HuH-7 (cell line): Measurements from ENCODE around the gene CFAP74.
"Not testable (repeated sequence)": the region's sequence is repeated elsewhere in the genome, so short reads cannot be mapped to it uniquely, and the experiment has no call there.

ENCODE experiments used
- DNase-seq: peaks from one replicate; pipeline ENCODE4 v3.0.0; 2011; ENCODE audit warnings: low spot score

CFAP74 gene

DNA sequence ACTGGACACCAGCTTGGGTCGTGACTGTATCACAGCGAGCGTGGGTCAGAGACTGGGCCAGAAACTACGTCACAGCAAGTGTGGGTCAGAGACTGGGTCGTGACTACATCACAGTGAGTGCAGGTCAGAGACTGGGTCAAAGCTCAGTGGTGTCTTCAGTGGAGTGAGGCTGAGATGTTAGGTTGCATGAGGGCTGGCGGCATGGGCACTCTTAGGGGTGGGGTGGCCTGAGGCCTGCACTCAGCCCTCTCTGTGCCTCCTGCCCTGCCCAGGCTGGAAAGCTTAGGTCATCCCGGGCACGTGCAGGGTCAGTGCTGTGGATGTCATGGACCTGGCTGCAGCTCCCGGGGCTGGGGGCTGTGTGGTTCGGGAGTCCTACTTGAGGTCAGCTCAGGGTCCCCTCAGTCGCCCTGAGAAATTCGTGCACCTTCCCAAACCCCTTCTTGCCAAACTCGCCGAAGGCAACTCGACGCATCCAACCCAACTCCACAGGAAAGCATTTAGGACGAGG, 19.0 kb downstream of the CFAP74 start:
- no peak for DNase-seq

DNA sequence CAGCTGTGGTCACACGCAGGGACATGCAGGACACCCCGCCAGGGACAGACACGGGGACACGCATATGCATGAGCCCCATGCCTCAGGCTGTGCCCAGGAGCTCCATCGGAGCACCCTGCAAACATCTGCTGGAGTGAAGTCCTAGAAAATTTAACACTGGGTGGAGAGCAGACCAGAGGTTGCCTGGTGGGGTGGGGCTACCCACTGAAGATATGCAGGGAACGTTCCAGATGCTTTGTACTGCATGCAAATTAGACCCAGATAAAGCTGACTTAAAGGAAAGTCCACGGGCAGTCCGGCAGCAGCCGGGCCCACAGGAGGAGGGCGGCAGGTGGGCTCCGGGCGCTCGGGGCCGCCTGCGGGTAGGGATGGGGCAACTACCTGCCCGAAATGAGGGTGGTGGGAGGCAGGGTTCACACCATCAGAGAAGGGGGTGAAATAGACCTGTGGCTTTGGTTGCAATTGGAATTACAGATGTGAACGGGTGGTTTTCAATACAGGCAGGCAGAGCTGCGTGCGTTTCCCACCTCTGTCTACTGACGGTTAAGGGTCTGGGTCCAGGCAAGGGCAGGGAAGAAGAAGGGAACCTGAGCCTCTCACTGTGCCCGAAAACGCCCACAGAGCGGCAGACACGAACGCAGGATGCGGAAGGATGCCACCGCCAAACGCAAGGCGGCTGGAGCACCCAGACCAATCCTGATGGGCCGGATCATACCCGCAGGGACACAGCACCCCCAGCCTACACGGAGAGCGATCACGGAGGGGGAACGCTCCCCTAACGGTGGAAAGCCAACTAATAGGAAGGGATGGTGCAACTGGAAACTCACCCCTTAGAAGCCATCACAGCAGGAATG, 21.0 kb downstream of the CFAP74 start:
- DNase-seq, result no peak

DNA sequence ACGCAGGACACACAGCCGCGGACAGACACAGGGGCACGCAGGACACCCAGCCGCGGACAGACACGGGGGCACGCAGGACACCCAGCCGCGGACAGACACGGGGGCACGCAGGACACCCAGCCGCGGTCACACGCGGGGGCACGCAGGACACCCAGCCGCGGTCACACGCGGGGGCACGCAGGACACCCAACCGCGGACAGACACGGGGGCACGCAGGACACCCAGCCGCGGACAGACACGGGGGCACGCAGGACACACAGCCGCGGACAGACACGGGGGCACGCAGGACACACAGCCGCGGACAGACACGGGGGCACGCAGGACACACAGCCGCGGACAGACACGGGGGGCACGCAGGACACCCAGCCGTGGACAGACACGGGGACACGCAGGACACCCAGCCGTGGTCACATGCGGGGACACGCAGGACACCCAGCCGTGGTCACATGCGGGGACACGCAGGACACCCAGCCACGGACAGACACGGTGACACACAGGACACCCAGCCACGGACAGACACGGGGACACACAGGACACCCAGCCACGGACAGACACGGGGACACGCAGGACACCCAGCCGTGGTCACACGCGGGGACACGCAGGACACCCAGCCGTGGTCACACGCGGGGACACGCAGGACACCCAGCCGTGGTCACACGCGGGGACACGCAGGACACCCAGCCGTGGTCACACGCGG, 21.8 kb downstream of the CFAP74 start:
- not testable (repeated sequence) for DNase-seq

DNA sequence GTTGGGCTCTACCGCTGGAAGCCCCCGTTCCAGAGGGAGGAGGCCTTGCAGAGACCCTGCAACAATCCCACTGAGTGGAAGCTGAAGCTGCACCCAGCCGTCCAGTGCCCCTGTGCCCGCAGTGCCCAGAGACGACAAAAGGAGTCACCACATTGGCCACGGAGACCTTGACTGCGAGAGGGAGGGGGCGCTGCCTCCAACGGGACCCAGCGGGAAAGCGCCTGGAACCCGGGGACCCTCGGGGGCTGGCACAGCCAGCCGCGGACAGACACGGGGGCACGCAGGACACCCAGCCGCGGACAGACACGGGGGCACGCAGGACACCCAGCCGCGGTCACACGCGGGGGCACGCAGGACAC, 22.5 kb downstream of the CFAP74 start:
- DNase-seq, result no peak

DNA sequence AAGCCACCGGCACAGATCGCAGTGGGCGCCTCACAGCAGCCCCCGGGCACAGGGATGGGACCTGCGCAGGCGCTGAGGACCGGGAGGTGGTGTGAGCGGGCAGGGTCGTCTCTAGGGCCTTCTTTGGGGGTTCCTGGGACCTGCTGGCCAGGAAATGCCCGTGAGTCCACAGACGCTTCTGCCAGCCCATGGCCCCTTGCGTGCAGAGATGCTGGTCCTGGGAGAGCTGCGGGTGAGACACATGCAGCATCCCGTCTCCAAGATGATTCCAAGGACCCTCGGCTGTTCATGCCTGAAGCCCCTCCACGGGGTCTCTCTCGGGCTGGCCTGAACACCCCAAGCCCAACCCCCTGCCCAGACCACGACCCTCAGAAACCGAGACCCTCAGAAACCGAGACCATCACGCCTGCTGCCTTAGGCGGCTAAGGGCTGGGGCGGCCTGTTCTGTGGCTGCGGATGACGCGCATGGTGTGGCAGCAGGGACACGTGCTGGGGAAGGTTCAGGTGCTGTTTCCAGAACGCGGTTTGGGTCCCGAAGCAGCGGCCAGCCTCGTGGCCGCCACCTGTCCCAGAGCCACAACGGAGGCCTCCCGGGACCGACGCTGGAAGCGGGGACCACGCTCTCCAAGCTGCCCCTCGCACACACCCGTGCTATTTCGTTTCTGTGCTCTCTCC, 23.0 kb downstream of the CFAP74 start:
- DNase-seq, result no peak

DNA sequence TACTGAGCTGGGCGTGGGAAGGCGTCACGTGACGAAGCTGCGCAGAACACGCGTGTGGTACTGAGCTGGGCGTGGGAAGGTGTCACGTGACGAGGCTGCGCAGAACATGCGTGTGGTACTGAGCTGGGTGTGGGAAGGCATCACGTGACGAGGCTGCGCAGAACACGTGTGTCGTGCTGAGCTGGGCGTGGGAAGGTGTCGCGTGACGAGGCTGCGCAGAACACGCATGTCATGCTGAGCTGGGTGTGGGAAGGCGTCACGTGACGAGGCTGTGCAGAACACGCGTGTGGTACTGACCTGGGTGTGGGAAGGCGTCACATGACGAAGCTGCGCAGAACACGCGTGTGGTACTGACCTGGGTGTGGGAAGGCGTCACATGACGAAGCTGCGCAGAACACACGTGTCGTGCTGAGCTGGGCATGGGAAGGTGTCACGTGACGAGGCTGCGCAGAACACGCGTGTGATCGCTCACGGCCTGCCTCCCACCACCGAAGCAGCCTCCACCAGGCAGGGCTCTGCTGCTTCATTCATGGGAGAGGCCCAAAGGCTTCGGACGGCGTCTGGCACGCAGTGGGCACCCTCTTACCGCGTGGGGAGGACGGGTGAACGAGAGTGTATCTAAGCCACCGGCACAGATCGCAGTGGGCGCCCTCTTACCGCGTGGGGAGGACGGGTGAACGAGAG, 24.0 kb downstream of the CFAP74 start:
- no peak for DNase-seq

DNA sequence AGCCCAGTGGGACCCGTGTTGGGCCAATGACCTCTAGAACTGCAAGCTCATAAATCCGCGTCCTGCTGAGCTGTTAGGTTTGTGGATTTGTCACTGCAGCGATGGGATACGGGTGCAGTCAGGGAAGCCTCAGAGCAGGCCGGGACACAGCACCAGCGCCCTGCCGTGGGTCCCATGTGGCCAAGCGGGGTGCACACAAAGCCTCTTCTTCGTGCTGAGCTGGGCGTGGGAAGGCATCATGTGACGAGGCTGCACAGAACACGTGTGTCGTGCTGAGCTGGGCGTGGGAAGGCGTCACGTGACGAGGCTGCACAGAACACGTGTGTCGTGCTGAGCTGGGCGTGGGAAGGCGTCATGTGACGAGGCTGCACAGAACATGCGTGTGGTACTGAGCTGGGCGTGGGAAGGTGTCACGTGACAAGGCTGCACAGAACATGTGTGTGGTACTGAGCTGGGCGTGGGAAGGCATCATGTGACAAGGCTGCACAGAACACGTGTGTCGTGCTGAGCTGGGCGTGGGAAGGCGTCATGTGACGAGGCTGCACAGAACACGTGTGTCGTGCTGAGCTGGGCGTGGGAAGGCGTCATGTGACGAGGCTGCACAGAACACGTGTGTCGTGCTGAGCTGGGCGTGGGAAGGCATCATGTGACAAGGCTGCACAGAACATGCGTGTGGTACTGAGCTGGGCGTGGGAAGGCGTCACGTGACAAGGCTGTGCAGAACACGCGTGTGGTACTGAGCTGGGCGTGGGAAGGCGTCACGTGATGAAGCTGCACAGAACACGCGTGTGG, 24.7 kb downstream of the CFAP74 start:
- DNase-seq, result not testable (repeated sequence)

DNA sequence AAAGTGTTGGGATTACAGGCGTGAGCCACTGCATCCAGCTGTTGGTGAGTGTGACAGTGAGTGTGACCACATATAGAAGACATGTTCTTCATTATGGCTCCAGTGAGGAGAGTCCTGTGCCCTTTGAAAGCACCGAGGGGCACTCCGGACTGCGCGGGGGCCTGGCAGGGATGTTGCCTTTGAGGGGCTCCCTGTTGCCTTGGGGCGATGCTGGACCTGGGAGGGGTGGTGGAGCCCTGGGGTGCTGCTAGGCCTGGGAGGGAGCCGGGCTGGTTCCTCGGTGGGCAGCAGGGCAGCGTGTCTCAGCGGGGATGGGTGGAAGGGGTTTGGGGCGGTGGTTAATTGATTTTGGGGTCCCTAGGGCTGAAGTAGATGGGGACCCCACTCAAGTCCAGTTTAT, 25.5 kb downstream of the CFAP74 start:
- no peak for DNase-seq

DNA sequence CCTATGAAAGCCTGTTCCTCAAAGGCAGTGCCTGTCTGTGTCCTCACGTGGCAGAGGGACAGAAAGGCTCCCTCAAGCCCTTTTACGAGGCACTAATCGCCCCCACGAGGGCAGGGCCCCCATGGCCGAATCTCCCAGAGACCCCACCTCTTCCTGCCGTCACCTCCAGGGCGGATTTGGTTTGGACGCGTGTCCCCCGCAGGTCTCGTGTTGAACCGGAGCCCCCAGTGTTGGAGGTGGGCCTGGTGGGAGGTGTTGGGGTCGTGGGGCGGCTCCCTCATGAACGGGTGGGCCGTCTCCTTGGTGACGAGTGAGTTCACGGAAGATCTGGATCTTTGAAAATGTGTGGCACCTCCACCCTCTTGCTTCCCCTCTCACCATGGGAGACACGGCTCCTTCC, 27.6 kb downstream of the CFAP74 start:
- DNase-seq, result no peak

DNA sequence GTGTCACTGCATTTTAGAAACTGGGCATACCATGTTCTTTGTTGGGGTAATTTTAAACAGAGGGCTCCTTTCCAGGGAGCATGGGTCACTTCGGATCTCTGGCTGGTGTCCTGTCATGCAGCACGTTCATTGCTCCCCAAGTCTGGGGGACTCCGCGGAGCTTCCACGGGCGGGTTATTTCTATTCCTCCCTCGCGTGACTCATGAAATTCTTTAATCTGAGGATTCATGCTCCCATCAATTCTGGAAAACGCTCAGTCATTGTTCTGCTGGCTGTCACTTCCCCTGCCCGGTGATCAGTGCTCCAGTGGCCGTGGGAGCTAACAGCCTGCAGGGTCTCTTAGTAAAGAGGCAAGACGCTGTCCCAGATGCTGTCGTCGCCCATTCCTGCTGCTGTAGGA, 28.1 kb downstream of the CFAP74 start:
- DNase-seq, result no peak

DNA sequence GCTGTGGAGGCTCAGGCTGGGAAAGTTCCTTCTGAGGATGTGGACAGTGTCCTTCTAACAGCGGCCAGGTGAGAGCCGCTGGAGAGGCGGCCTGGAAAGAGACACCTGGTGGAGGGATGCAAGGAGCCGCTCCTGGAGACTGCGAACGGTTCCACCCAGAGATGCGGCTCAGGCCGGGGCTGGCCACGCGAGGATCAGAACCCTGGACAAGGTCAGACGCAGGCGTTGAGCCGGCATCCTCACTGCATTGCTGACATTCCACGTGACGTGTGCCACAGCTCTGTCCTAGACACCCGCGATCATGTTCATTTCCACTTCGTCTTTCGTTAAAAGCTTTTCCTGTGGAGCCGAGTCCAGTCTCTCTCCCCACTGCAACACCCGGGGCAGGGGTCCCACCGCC, 28.8 kb downstream of the CFAP74 start:
- no peak for DNase-seq

DNA sequence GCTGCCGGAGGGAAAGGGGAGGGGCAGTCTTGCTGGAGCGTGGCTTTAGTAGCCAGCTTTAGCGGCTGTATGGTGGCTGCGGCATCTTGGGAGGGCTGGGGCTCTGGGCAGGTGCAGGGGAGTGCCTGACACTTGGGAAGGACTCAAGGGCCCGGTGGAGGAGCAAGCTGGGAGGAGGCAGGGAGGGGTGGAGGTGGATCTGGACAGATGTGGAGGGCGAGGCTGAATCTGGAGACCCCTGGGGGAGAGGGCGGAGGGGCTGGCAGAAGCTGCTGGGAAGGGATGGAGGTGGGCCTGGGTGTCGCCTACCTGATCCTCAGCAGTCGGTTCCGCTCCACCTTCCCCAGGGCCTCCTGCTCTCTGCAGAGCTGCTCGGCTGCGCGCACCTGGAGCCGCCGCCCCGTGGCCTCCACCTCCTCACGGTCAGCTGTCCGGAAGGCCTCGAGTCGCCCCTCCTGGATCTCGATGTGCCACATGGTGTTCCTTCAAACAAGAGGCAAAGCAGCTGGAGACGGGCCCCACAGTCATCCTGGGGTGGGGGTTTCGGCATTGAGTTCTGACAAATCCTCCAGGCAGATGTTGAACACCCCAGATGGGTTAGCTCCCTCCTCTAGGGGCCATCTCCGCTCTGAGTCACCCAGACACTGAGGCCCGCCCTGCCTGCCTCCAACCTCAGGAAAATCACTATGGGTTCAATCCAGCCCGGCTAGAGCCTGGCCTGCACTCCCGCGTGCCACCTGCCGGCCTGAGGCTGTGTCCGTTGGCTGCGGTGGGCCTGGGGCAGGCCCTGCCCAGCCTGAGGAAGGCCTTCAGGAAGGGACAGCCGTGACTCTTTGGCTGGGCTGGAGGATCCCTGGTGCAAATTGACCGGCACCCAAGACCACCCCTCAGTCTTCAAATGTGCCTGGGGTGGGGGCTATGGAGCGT, 29.6 kb downstream of the CFAP74 start:
- no peak for DNase-seq

DNA sequence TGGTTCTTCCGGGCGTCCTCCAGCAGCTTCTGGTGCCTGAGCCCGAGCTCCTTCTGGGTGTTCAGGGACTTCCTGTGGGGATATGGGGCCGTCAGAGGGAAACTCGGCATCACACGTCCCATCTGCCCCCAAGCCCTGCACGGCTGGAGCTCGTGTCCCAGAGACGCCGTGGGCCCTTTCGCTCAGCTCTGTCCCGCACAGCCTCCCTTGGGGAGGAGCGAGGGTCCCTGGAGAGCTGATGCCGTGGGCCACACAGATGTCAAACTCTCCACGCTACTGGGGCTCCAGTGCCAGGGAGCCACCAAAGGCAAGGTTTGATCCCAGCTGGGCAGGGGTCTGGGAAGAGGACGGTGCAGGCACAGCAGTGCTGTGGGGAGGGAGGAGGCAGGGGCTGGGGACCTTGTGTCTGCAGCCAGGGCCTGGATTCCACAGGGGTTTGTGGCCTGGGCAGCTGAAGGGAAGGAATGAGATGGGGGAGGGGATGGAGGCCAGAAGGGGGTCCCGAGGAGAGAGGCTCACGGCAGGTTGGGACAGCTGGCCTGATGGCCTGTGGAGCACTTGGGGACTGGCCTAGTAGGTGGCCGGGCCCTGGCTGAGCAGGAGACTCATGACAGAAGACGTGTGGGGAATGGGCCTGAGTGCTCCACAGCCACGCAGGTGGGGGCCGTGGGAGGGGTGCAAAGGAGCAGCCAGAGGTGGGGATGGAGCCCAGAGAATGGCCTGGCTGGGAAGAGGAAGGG, 30.4 kb downstream of the CFAP74 start:
- DNase-seq, result no peak

DNA sequence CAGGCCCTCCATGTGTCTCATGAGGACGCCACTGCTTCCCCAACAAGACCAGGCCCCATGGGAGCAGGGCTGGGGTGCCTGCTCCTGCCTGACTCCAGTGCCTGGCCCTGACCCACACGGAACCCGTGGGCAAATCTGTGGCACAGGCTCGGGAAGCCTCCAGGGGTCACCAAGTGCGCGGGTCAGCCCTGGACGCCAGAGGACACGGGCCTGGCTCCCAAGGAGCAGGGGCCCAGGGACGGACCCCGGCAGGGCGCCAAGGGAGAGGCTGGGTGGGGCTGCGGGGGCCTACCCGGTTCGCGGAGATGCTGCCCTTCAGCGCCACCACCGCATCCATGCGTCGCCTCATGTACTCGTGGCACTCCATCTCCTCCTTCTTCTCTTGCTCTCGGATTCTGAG, 31.9 kb downstream of the CFAP74 start:
- DNase-seq, result no peak

DNA sequence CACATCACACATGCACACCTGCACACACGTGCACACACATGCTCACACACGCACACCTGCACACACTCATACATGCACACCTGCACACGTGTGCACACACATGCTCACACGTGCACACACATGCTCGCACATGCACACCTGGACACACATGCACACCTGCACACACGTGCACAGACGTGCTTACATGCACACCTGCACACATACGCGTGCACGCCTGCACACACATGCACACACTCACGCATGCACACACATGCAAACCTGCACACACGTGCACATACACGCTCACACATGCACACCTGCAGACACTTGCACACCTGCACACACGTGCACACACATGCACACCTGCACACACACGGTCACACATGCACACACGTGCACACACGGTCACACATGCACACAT, 32.6 kb downstream of the CFAP74 start:
- no peak for DNase-seq

DNA sequence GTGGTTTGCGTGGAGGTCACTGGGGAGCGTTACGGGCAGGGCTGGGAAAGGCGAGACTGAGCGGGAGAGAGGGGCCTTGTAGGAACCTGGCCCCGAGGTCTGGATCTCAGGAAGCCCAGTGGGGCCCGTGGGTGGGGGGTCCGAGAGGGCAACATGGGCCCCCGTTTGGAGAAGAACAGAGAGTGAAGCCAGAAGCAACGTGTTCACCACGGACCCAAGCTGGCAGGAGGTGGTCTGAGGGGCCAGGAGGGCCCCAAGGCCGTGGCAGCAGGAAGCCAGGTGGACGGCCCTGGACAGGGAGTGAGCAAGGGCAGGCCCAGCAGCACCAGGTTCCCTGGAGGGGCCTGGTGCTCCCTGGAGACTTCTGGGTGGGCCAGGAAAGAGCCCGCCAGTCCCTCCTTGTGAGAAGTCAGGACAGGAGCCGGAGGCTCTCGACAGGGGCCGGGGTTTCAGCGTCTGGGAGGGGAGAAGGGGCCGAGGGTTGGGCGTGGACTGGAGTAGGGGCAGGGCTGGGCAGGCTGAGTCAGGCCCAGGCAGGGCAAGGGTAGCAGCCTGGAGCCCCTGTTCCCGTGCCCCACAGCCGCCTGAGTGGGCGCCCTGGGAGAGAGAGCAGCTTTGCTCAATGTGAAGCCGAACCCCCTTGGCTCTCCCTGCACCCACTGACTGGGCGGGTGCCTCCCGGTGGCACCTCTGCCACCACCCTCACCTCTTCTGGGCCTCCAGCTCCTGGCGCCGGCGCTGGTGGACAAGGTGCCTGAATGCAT, 33.5 kb downstream of the CFAP74 start:
- DNase-seq, result no peak

DNA sequence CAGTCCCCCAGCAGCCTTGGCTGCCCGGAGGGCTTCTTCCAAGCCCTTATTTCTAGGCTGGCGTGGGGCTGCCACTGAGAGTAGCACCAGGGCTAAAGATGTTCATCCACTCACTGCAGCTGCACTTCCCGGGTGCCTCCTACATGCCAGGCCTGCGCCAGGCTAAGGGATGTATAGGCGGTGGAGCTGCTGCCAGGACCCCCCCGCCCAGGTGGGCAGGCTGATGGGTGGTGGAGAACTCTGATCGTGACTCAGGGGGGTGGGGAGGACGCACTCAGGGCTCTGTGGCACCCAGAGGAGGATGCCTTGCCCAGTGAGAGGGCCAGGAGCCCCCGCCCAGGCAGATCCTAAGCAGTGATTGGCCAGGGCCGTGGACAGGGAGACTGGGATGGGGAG, 34.1 kb downstream of the CFAP74 start:
- no peak for DNase-seq

DNA sequence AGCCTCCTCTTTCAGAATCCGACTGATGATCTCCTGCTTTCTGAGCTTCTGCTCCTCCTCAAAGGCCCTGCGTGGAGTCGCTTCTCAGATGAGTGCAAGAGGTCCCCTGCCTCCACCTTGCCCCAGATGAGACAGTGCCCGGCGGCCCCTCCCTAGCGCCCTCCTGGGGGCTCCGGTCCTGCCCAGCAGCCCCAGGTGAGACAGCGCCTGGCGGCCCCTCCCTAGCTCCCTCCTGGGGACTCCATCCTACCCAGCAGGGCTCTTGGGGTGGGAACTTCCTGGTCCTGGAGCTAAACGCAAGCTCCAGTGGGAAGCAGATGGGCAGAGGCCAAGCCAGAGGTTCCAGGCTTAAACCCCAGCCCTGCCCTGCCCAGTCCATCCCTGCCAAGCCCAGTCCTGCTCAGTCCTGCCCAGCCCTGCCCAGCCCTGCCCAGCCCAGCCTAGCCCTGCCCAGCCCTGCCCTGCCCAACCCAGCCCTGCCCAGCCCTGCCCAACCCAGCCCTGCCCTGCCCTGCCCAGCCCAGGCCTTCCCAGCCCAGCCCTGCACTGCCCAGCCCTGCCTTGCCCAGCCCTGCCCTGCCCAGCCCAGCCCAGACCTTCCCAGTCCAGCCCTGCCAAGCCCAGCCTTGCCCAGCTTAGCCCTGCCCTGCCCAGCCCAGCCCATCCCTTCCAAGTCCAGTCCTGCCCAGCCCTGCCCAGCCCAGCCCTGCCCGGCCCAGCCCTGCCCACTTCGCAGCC, 34.6 kb downstream of the CFAP74 start:
- DNase-seq, result no peak
